GM21526 (cell line): Measurements from ENCODE around the gene FICD.

Source experiments
- ATAC-seq: cut with Tn5 transposase; IDR thresholded peaks from one replicate; pipeline ENCODE4 v1.9.1; 2021; ENCODE audit warnings: moderate library complexity; ENCODE audit not compliant: unreplicated experiment, low FRiP score

The FICD gene

DNA sequence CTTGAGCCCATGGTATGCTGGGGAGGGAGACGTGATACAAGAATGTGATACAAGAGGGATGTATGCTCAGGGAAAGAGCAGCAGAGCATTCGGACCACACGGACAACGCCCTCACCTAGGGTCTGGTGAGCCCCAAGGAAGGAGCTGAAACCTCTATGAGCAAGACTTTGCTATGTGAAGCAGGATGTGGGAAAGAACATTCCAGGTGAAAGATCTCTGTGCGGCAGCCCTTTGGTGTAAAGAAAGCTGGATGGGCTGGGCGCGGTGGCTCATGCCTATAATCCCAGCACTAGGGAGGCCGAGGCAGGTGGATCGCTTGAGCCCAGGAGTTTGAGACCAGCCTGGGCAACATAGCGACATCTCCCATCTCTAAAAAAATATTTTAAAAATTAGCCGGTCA is 16.9 kb upstream of the FICD start:
- no peak for ATAC-seq

DNA sequence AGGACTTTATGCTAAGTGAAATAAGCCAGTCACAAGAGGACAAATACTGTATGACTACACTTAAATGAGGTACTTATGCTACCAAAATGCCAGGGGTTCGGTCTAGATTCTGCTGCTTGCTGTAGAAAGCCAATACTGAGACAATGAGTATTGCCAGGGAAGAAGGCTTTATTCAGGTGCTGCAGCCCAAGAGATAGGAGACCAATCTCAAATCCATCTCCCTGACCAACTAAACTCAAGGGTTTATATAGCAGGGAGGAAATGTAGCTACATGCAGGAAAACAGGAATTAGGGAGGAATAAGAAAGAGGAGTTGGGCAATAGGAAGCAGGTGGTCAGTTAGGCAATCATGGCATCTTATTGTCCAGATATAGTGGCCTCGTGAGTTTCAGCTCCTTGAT is 12.2 kb upstream of the FICD start:
- no peak for ATAC-seq

DNA sequence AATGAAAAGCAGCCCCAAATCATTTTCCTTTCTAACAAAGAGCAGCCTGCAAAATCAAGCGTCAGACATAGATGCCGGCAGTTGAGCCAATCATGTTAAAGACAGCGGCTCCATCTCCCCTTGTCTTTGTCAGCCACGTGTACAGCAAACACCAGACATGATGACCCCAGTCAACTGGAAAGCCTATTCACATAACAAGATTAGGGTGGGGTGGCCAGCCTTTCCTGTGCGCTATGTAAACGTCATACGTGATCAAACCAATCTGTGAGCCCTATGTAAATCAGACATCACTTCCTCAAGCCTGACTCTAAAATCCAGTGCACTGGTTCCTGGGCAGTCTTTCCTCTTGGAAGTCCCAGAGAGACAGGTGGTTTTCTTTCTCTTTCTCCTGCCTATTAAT is 9.9 kb upstream of the FICD start:
- no peak for ATAC-seq

DNA sequence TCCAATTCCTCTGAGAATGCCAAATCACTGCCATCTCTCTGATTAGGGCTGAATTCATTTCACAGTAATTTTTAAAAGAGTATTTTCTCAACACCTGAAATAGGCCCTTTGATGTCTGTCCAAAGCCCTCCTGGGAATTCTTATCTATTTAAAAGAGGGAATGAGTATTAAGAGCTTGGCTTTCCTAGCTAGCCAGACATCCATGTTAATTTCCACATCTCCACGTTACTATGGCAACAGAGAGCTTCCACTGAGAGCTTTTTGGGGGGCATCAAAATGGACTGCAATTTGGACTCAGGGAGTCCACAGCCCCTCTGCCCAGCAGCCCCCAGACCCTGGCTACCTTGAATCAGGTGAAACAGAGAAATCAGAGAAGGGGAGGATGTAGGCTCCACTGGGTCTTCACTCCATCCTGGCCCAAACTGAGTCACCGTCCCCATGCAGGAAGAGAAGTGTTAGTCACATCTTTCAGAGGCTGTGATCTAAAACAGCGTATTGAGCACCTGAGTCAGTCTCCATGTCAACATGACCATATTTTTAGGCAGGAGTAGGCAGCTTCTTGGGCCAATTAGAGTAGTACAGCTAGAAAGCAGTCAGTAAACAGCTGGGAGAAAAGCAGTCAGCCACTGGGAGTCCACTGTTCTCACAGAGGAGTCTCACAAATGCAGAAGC is 7.0 kb upstream of the FICD start:
- ATAC-seq, result no peak

DNA sequence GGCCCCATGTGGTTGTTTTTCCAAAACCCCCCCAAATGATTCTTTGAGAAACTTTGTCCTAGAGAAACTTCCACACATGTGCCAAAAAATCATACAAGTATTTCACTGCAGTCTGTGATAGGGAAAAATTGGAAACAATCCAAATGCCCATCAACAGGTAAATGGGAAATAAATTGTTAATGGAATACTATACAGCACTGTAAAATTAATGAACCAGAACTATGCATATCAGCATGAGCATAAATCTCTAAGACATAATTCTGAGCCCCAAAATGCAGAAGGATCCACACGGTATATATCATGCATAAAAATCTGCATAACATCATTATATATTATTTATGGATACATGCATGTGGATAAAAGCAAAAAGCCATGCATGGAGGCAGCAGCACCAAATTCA is 5.3 kb upstream of the FICD start:
- no peak for ATAC-seq

DNA sequence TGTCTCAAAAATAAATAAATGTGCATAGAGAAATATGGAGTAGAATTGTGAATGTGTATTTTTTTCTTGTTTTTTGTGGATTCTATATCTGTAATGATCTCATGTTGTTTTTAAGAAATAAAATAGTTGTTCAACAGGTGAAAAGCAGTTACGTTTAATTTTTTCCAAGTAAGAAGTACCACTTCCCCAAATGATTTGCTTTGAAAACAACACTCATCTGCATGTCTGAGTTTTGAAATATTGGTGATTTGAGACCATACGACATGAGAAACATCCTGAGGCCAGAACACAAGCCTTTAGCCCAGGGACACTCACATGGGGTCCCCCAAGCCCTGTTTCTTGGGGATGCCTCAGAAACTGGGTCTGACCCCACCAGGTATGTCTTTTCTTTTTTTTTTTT is 4.2 kb upstream of the FICD start:
- no peak for ATAC-seq

DNA sequence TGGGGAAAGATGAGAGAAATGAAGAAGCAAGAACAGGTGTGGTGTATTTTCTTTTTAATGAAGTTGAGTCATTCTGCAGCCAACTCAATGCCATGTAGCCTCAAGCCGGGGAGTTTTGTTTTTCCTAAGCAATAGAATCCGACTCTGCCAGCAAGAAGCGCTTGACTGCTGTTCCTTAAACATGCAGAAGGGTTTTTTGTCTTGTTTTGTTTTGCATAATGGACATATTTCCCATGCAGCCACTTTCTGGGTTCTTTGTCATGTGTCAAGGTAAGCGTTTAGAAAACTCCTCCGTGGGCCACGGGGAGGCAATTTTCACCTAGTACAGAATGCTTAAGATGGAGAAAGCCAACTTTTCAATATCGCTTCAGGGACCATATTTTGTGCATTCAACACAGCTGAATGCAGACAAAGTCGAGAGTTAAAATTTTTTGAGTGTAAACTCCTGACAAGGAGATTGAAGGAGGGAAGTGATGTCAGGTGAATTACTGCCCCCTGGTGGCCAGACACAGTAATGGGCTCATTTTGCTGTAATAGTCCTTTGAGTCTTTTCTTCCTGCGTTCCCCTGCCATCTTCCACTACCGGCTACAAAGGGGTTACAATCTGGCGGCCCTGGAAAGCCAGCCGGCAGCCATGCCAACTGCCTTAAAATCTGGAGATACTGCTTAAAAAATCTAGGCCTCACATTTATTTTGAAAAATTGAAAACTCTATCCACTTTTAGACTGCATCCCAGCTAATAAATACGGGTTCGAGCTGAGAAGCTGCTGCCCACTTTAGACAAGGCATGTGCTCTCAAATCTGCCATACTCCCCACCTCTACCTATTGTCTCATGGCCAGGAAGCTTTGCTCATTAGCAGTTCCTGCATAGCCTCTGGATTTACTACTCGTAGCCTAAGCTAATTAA is 3.2 kb upstream of the FICD start:
- no peak for ATAC-seq

DNA sequence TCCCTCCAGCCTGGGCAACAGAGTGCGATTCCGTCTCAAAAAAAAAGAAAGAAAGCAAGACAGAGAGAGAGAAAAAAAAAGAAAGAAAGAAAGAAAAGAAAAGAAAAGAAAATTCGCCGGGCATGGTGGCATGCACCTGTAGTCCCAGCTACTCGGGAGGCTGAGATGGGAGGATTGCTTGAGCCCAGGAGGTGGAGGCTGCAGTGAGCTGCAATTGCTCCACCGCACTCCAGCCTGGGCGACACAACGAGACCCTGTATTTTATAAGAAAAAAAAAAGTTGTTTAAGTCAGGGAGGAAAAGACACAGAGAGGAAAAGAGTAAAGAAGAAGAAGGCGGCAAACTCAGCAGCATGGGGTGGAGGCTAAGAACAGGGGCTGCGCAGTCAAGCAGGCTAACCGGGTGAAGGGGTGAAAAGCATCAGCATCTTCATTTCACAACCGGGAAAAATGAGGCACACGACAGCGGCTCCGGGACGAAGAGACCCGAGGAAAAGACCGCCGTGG is 557 bp upstream of the FICD start:
- ATAC-seq, result no peak

DNA sequence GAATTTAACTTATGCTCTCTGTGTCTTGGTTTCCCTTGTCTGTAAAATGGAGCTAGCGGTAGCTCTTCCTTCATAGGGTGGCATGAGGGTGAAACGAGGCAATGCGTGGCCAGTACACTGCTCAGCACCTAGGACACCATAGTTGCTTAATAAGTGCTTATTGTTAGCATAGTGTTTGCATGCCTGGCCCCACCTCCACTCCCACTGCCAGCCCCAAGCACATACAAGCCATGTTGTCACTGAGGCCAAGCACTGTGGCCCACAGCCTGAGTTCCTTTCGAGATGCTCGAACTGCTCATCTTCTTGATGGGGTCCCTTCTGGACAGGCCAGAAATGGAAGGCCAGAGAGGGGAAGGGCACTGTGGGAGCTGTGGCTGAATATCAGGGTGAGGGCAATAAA is 839 bp downstream of the FICD start:
- ATAC-seq, result no peak

DNA sequence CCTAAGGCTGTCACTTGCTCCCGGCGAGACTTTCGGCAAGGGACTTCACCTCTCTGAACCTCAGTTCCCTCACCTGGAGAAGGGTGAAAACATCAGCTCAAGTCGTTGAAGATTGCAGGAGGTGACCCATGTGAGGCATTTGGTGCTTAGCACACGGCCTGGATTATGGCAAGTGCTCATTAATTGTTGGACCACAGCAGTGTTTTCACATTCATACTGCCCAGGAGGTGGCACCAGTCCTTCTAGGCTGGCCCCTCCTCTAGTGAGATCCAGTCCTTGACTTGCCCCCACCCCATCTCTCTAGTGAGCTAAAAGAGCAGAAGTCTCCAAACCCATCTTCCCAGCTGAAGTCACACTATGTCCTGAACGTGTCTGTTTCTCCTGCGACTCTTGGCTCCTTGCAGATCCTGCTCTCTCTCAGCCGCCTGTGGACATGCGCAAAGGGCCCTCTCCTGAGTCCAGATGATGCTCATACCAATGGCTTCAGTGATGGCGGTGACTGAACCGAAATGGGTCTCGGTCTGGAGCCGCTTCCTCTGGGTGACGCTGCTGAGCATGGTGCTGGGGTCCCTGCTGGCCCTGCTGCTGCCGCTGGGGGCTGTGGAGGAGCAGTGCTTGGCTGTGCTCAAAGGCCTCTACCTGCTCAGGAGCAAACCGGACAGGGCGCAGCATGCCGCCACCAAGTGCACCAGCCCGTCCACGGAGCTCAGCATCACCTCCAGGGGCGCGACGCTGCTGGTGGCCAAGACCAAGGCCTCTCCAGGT is 1.6 kb downstream of the FICD start:
- no peak for ATAC-seq

DNA sequence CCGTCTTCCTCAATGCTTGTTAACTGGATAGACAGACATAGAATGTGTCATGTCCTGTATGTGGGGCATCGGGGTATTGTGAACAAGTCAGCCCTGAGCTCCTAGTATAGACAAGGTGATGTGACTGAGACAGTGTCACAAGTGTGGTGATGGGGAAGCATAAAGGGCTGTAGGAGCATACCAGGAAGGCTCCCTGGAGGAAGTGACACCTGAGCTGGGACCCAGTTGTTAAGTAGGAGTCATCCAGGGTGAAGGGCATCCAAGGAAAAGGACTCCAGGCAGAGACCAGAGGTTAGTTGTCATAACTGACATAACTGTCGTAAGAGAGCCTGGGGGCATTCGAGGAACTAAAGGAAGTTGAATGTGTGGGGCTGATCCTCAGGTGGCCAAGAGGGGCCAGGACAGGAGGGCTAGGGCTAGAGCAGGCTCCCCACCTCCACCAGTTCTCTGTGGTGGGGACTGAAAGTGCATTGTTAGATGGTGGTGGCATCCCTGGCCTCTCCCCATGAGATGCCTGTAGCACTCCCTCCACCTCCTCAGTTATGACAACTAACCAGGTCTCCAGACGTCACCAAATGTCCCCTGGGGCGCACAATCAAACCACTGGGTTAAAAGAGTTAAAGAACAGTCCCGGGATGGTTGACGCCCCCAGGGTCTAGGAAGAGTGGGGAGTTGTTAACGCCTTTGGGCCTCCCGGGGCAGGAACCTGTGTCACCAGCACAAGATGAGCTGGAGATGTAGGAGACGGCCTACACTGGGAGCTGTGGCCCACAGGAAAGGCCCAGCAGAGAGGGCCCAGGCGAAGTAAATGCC is 2.4 kb downstream of the FICD start:
- no peak for ATAC-seq

DNA sequence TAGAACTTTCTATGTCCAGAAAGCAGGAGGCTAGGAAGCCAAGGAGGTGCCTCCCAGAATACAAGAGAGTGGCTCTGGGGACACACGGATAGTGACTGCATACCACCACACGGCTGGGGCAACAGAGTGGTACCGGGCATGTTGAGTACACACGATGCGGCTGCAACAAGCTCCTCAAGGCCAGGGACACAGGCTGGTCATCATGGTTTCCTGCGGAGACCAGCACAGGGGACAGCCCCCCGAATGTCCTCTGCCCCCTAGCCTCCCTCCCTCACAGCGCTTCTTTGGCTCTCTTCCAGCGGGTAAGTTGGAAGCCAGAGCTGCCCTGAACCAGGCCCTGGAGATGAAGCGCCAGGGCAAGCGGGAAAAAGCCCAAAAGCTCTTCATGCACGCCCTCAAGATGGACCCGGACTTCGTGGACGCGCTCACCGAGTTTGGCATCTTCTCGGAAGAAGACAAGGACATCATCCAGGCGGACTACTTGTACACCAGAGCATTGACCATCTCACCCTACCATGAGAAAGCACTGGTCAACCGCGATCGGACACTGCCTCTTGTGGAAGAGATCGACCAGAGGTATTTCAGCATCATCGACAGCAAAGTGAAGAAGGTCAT is 3.1 kb downstream of the FICD start:
- ATAC-seq, result no peak

DNA sequence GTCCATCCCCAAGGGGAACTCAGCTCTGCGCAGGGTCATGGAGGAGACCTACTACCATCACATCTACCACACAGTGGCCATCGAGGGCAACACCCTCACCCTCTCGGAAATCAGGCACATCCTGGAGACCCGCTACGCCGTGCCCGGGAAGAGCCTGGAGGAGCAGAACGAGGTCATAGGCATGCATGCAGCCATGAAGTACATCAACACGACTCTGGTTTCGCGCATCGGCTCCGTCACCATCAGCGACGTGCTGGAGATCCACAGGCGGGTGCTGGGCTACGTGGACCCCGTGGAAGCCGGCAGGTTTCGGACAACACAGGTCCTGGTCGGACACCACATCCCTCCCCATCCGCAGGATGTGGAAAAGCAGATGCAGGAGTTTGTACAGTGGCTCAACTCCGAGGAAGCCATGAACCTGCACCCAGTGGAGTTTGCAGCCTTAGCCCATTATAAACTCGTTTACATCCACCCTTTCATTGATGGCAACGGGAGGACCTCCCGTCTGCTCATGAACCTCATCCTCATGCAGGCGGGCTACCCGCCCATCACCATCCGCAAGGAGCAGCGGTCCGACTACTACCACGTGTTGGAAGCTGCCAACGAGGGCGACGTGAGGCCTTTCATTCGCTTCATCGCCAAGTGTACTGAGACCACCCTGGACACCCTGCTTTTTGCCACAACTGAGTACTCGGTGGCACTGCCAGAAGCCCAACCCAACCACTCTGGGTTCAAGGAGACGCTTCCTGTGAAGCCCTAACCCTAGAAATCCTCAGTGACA is 3.8 kb downstream of the FICD start:
- ATAC-seq, result no peak

DNA sequence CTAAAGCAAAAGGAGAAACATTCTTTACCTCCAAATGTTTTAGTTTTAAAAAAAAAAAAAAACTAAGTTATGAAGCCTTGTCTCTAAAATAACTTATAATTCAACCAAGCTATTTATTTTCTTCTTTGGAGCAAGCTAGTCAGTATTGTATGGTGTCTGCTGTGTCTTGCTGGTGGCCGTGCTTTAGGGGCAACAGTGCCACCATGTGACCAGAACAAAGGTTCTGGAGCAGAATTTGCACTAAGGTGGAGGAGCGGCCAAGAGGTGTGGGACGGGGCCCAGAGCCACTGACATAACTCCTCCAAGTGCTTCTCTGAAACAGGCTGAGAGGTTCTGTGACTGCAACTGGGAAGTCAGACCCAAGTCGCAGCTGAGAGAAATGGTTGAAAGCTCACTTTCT is 4.5 kb downstream of the FICD start:
- ATAC-seq, result no peak

DNA sequence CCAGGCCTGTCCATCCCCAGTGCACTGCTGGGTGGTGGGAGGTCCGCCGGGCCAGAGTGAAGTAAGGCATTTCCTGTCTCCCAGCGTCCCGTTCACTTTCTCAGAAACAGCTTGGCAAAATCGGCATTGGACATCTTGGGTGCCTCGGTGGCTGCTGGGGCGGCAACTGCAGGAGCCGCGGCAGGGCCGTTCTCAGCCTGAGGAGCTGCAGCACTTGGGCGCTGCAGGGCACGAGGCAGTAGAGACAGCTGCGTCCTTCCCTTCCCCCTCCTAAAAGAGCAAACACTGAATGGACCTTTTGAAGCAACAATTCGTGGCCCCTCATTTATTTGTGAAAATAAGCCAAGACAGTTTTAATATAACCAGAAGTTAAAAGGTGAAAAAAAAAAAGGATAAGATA is 8.3 kb downstream of the FICD start:
- ATAC-seq, result no peak

DNA sequence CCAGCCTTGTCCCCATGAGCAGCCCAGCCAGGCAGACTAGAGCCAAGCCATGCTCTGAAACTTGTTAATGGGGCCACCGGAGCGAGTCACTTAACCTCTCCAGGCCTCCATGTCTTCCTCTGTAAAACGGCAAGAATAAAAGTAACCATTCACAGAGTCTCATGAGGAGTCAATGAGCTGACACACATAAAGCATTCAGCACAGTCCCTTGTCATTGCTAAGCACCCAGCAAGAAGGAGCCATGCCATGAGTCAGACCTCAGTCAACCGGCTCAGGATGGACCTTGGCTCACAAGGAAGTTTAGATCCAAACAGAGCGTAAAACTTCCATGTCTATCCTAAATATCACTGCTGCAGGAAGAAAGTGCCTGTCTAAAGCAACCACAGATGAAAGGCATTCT is 10.6 kb downstream of the FICD start:
- ATAC-seq, result no peak

DNA sequence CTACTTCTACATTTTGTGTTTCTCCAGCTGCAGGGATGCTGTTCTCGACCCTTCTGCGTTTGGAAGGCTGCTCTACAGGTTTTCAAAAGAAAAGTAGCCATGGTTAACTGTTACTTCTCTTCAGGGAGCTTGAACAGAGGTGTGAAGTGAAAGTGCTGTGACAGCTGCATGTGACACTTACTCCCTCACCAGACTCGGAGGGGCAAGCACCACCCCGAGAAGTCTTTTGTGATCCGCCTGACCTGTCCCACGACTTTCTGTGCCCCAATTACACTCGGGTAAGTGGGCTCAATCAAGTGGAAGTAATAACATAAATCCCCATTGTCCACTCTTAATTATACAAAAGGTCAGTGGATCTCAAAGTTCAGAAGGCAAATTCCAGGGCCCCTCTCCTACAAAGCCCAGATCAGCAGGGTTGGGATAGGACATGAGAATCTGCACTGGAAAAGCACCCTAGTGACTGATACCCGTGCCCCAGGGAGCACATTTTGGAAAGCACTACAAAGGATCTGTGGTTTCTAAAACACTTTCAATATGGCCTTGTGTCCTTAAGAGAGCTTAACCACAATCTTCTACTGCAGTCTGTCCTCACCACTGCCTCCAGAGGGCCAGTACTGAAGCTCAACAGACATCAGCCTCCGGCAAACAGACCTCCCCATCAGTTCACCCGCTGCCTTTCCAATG is 11.5 kb downstream of the FICD start:
- ATAC-seq, result no peak

DNA sequence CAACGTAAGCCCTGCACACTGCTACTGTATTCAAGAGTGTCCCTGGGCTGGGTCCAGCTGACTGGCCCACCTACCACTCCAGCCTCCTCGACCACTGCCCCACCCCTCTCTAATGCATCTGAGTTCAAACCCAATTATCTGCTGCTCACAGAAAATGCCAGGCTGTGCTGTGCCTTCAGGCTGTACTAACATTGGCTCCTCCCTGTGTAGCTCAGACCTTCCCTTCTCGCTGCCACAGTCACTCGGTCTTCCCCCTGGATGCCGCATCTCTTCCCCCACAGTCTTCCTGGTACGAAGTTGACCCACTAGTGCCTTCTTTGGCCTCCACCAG is 12.1 kb downstream of the FICD start:
- ATAC-seq, result no peak

DNA sequence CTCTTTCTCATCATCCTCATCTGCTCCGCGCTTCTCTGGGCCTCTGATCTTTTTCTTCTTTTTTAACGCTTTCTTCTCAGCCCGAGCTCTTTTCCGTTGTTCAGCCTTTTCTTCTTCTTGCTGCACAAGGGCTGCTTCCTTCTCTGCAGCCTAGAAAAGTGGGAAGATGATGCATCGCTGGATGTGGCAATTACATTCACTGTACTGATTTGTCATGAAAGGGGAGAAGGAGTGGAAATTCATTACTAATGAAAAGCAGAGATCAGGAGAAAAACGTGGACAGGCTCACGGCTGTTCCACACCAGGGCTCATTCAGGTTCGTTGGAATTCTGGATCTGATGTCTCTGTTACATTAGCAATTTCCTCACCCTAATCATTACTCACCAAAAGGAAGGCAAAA is 15.1 kb downstream of the FICD start:
- no peak for ATAC-seq
